SW 1271 (cell line): Measurements from ENCODE around the gene TRIP13.
A peak's percentile ranks its signal among the peaks of the same experiment; 100 is the strongest.
"Not testable (repeated sequence)": the region's sequence is repeated elsewhere in the genome, so short reads cannot be mapped to it uniquely, and the experiment has no call there.

Experiments
- DNase-seq, 2 experiments: peaks; one replicate each; lab custom pipeline; 2025; lab: John Stamatoyannopoulos, UW

TRIP13 gene

DNA sequence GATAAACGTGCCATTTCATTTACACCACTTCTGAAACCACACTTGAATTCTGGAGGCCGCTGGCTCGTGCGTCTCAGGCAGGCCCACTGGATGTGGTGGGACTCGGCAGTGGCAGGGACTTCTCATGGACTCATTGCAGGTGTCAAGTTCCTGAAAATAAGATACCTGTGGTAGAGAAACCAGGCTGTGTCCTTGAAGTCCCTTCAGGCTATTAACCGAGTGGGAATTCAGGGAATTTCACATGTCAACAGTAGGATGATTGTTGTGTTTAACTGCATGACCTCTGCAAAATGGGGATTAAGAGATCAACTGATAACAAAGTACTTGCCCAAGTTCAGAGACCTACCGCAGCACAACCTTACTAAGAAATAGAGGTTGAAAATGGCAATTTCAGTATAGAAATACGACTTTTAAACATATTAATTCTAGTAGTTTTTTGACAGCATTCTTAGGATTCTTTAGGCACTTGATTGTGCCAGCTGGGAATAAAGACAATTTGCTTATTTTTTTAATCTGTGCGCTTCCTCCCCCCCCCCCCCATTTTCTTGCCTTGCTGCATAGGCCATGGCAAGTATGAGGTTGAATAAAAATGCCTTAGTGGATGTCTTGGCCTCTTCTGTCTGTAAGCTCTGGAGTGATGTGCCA is 26.8 kb downstream of the TRIP13 start:
- DNase-seq: no peak

DNA sequence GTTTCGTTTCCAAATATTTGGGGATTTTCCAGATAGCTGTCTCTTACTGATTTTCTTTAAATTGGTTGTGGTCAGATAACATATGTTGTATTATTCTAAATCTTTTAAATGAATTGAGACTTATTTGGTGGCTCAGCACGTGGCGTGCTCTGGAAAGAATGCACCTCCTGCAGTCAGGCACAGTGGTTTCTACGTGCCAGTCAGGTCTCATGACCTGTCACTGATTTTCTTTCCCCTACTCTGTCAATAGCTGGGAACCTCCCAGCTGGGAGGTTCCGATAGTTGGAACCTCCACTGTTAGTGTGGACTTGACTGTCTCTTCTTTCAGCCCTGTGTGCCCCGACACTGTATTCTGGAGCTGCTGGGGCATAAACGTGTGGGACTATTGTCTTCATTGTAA is 27.6 kb downstream of the TRIP13 start:
- no peak for DNase-seq

- no peak for DNase-seq
Measured at GRCh38 chr5:921456-922435, 29.1 kb downstream of the TRIP13 start.

DNA sequence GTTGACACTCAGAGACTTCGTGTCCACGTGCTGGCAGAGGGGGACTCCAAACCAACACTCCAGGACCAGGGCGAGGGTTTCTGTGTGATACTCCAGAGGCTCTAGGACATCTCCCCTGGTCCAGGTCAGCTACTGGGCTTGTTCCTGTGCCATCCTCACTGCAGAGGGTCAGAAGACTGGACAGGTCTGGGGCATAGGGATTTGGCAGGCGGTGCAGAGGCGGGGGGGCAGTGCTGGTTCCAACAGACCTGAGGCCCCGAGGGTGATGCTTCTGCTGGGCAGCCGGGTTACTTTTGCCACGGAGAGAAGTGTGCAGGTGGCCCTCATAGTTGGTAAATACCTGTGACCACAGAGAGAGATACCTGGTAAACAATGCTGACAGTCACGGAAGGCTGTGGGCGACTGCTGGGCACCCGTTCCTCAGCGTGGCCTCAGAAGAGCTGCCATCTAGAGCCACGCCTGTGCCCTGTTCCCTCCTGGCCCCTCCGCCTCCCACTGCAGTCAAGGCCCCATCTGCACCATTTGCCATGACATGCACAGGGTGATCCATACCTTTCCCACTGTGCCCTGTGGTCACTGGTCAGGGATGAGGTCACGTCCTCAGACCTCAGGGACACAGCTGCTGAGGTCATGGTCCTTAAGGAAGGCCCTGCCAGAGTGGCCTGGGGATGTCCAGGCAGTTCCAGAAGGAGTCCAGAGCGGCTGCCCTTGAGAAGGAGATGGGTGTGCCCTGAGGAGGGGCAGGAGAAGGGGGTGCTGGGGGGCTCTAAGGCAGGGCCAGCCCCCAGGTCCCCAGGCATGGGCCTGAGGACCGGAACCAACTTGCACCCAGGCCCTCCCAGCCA is 30.0 kb downstream of the TRIP13 start:
- no peak for DNase-seq

- peak; percentile 20 to 69 for DNase-seq
Measured at GRCh38 chr5:923281-923873, 30.7 kb downstream of the TRIP13 start.

GRCh38 chr5:926417-927171 is 33.9 kb downstream of the TRIP13 start:
- DNase-seq: no peak

DNA sequence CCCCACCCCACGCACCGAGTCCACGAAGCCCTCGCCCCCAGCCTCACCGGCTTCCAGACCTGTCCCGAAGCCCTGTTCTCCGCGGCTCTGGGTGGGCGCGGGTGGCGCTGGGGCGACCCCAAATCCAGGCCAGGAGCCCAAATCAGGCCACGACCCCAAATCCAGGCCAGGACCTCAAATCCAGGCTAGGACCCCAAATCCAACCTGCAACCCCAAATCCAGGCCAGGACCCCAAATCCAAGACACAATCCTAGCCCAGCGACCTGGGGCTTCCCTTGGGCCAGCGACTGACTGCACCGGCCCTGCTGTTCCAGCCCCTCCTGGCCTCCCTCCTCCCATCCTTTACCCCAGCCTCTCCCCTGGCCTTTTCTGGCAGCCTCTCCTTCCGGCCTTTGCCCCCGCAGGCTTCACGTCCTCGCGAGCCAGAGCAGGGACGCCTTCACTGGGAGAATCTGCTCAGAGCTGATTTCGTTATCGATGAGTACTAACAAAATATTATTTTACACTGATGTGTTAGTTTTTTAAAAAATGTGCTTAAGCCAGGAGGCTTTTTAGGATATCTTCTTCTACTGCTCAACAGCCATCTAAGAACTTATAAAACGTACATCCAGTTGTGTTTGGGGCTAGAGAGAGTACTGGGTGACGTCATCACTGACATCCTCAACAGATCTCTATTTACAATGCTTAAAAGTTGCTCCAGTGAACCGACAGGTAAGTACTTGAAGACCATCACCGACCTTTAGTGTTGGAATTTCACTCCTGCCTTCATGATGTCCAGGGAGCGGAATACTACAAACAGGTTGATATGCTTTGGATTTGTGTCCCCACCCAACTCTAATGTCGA is 34.7 kb downstream of the TRIP13 start:
- no peak for DNase-seq

- not testable (repeated sequence) for DNase-seq
Measured at GRCh38 chr5:929182-929581, 36.5 kb downstream of the TRIP13 start.

DNA sequence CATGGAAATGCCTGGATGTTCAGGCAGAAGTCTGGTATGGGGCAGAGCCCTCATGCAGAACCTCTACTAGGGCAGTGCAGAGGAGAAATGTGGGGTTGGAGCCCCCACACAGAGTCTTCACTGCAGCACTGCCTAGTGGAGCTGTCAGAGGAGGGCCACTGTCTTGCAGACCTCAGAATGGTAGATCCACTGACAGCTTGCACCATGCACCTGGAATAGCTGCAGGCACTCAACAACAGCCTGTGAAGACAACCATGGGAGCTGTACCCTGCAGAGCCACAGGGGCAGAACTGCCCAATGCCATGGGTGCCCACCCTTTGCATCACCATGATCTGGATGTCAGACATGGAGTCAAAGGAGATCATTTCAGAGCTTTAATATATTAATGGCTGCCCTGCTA is 36.9 kb downstream of the TRIP13 start:
- no peak for DNase-seq

DNA sequence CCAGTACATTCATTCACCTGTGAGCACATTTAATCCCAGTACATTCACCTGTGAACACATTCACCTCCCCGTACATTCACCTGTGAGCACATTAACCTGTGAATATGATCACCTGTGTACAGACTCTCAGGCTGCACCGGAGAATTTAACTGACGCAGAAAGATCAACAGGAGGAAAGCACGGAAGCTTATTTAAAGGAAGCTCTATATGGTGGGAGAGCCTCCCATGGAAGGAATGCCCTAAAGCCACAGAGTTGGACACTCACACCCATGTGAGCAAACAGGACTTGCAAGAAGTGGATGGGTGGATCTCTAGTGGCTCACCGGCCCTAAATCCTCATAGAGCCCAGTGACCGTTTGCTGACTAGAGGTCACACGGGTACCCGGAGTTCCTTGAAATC is 38.2 kb downstream of the TRIP13 start:
- no peak for DNase-seq

- no peak for DNase-seq
Measured at GRCh38 chr5:931570-932145, 39.0 kb downstream of the TRIP13 start.

DNA sequence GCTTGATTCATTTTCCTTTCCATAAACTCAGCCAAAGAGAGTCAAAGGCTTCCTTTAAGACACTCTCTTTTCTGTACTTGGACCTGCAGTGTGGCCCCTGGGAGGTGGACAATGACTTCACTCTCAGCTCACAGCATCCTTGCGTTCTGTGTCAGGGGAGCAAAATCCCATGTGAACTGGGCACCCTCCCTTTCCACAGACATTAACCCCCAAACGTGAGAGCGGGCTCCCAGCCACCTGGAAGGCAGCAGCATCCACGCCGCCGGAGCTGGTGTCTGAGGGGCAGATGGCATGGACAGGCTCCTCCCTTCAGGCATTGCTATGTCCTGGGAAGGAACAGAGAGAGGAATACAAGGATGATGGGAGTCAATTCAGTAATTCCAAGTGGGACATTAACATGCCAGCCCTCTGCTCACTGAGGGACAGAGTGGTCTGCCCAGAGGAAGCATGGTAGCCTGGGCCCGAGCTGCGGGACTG is 39.5 kb downstream of the TRIP13 start:
- no peak for DNase-seq

DNA sequence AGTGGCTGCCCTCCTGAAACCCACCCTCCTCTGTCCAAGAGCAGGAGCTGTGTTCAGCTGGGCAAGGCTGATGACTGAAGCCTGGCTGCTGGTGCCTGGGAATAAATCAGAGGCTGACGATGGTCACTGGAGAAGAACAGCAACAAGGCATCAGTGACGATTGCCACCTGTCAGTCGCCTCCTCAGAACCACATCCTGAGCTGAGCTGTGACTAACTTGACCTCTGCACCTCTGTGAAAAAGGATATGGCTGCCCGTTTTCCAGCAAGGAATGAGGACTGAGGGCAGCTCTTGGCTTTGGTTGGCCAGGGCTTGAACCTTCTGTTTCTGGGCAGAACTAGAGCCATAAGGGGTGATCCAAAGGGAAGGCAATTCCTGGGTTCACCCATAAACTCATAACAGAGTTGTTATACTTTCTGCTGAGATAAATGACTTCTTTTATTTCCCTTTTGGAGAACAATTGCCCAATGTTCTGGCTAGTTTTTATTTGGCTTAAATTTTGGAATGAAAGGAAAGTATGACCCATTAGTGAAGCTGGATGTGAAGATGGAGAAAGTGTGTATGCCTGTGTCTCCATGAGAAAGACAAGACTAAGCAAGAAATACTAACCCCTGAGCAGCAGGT is 40.1 kb downstream of the TRIP13 start:
- no peak for DNase-seq

GRCh38 chr5:933251-933861 is 40.7 kb downstream of the TRIP13 start:
- no peak for DNase-seq

GRCh38 chr5:933951-934350 is 41.3 kb downstream of the TRIP13 start:
- not testable (repeated sequence) for DNase-seq

DNA sequence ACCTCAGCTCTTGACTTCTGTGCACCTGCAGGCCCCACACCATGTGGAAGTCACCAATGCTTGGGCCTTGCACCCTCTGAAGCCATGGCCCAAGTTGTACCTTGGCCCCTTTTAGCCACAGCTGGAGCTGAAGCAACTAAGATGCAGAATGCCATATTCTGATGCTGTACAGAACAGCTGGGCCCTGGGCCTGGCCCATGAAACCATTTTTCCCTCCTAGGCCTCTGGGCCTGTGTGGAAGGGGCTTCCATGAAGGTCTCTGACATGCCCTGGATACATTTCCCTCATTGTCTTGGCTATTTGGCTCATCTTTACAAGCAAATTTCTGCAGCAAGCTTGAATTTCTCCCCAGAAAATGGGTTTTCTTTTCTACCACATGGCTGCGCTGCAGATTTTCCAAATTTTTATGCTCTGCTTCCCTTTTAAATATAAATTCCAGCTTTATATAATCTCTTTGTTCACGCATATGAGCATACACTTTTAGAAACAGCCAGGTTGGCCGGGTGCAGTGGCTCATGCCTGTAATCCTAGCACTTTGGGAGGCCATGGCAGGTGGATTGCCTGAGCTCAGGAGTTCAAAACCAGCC is 41.8 kb downstream of the TRIP13 start:
- DNase-seq: not testable (repeated sequence)

- DNase-seq: no peak
Measured at GRCh38 chr5:935510-936084, 42.9 kb downstream of the TRIP13 start.
